Liver (tissue), 9 donors: ENCODE results near the gene AFF4. TPM values are rescaled to one million over a fixed set of nuclear protein-coding genes. Genes with fewer than 3 reads are reported as not detected.
A peak's percentile ranks its signal among the peaks of the same experiment; 100 is the strongest.

Experiments used
- DNase-seq: peaks from one replicate; pipeline ENCODE4 v3.0.0-alpha.2; 2017; ENCODE audit warnings: low spot score
- H3K27ac ChIP-seq, 2 donors: one replicate each; pipeline ENCODE4 v1.7.0; 2013; ENCODE audit warnings: inconsistent platforms in 2 of 2, low read length in 2 of 2, control low read depth in 1 of 2, low read depth in 1 of 2, mild to moderate bottlenecking in 1 of 2
- H3K27me3 ChIP-seq, 4 donors: one replicate each; pipeline versions ENCODE4 v1.6.1 to v1.7.0; 2013; ENCODE audit warnings: low read length in 3 of 4, inconsistent platforms in 1 of 4, mild to moderate bottlenecking in 1 of 4, moderate library complexity in 1 of 4; ENCODE audit not compliant: control insufficient read depth in 4 of 4, insufficient read depth in 4 of 4
- H3K36me3 ChIP-seq, 4 donors: one replicate each; pipeline versions ENCODE4 v1.6.1 to v1.7.0; 2013; ENCODE audit warnings: low read length in 3 of 4, mild to moderate bottlenecking in 3 of 4, low read depth in 1 of 4, moderate library complexity in 1 of 4; ENCODE audit not compliant: control insufficient read depth in 4 of 4, insufficient read depth in 3 of 4
- H3K4me1 ChIP-seq, 4 donors: one replicate each; pipeline versions ENCODE4 v1.6.1 to v1.7.0; 2013; ENCODE audit warnings: low read length in 3 of 4, mild to moderate bottlenecking in 3 of 4, moderate library complexity in 1 of 4; ENCODE audit not compliant: control insufficient read depth in 4 of 4, insufficient read depth in 4 of 4
- H3K4me3 ChIP-seq, 3 donors: one replicate each; pipeline versions ENCODE4 v1.6.1 to v1.7.0; 2013; ENCODE audit warnings: low read length in 3 of 3, control low read depth in 1 of 3, low read depth in 1 of 3, mild to moderate bottlenecking in 1 of 3
- H3K9ac ChIP-seq, 2 donors: one replicate each; pipeline ENCODE4 v1.7.0; 2013; ENCODE audit warnings: low read length in 2 of 2, mild to moderate bottlenecking in 2 of 2, moderate library complexity in 2 of 2, control low read depth in 1 of 2, low read depth in 1 of 2
- H3K9me3 ChIP-seq, 4 donors: one replicate each; pipeline versions ENCODE4 v1.6.1 to v1.7.0; 2013; ENCODE audit warnings: low read length in 3 of 4; ENCODE audit not compliant: control insufficient read depth in 4 of 4
- FOXA1 ChIP-seq: IDR thresholded peaks from 2 replicates; pipeline ENCODE4 v1.6.1; 2016; ENCODE audit warnings: antibody characterized with exemption
- FOXA2 ChIP-seq: IDR thresholded peaks from 2 replicates; pipeline ENCODE4 v1.6.1; 2016; ENCODE audit warnings: antibody characterized with exemption
- GABPA ChIP-seq, 2 donors: IDR thresholded peaks in 1 of 2; conservative IDR thresholded peaks in 1 of 2; 2 replicates each; pipeline ENCODE4 v1.6.1; 2016; ENCODE audit warnings: antibody characterized with exemption in 2 of 2, mild to moderate bottlenecking in 1 of 2, moderate library complexity in 1 of 2
- HNF4A ChIP-seq, 2 donors: conservative IDR thresholded peaks; 2 replicates each; pipeline ENCODE4 v1.6.1; 2016; ENCODE audit warnings: antibody characterized with exemption in 2 of 2, mild to moderate bottlenecking in 2 of 2
- HNF4G ChIP-seq: IDR thresholded peaks from 2 replicates; pipeline ENCODE4 v1.6.1; 2016; ENCODE audit warnings: antibody characterized with exemption
- JUND ChIP-seq, 2 donors: IDR thresholded peaks; 2 replicates each; pipeline ENCODE4 v1.6.1; 2016; ENCODE audit warnings: antibody characterized with exemption in 2 of 2
- RAD21 ChIP-seq, 2 donors: IDR thresholded peaks; 2 replicates each; pipeline ENCODE4 v1.6.1; 2016; ENCODE audit warnings: antibody characterized with exemption in 2 of 2, mild to moderate bottlenecking in 2 of 2
- RXRA ChIP-seq, 2 donors: IDR thresholded peaks; 2 replicates each; pipeline ENCODE4 v1.6.1; 2017 to 2018; ENCODE audit warnings: antibody characterized with exemption in 2 of 2, mild to moderate bottlenecking in 1 of 2
- SP1 ChIP-seq: IDR thresholded peaks from 2 replicates; pipeline ENCODE4 v1.6.1; 2018; ENCODE audit warnings: antibody characterized with exemption, mild to moderate bottlenecking
- TAF1 ChIP-seq: conservative IDR thresholded peaks from 2 replicates; pipeline ENCODE4 v1.6.1; 2016; ENCODE audit warnings: antibody characterized with exemption, mild to moderate bottlenecking
- YY1 ChIP-seq: IDR thresholded peaks from 2 replicates; pipeline ENCODE4 v1.6.1; 2016; ENCODE audit warnings: antibody characterized with exemption, mild to moderate bottlenecking
- WGBS: extraction: QIAGEN DNeasy Blood & Tissue Kit; methylation state at CpG from one replicate; pipeline ENCODE4 v1.1.7; 2013; 5-methylcytosine and 5-hydroxymethylcytosine counted together
- polyA plus RNA-seq, 2 donors: library from polyadenylated mRNA; stranded (reverse) in 1 of 2; unstranded in 1 of 2; fragments of 200-250 nt in 1 of 2; fragments of >200 nt in 1 of 2; fragmentation: Nextera tagmentation in 1 of 2; extraction: Ambion mirVana in 1 of 2; gene quantifications; one replicate each; pipeline versions ENCODE4 v1.2.1 to v1.2.3, GENCODE V29; 2013 to 2015
- total RNA-seq, 2 donors: library from RNA; depleted of rRNA; stranded (reverse); fragments of >200 nt; gene quantifications; one replicate each; pipeline ENCODE4 v1.2.3, GENCODE V29; 2014
- TF ChIP-seq, protein P1 (sequence below): fragments of 150-350 bp; IDR thresholded peaks from 2 replicates; pipeline ENCODE4 v1.5.1; 2017; ENCODE audit warnings: improper control_type of control experiment, low read depth, low read length; ENCODE audit not compliant: missing input control
- TF ChIP-seq, protein P2 (sequence below): IDR thresholded peaks from 2 replicates; pipeline ENCODE4 v1.6.1; 2016; ENCODE audit warnings: antibody characterized with exemption
- TF ChIP-seq, protein P3 (sequence below): IDR thresholded peaks from 2 replicates; pipeline ENCODE4 v1.6.1; 2016; ENCODE audit warnings: antibody characterized with exemption
- TF ChIP-seq, protein P4 (sequence below): IDR thresholded peaks from 2 replicates; pipeline ENCODE4 v1.6.1; 2016; ENCODE audit warnings: antibody characterized with exemption
- donor health status: healthy.
- donor health status: healthy.
- donor health status: healthy.
- donor health status: healthy.
- donor health status: healthy.

The AFF4 gene
- total and polyA plus RNA-seq, 4 donors = 5.5 to 19.1 (median 16.9) TPM

DNA sequence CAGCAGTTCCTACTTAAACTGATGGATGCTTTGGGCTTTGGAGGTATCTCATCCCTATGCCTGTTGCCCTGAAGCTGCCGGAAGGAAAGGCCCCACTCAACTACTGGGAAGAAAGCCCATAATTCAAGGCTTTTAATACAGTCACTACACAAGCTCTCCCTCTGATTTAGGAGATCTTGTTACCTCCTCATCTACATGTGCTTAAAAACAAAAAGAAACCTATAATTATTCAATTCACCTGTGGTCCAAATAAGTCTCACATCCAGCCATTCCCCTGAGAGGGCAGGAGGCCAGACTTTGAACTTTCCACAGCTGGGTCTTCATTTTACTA is 90.7 kb downstream of the AFF4 start:
- Histone ChIP-seq H3K9ac (peak overlapping the region; percentile 10 to 83), H3K4me3 (no peak overlapping the region), H3K4me1 (peaks cover 15 to 52% (median 34%) of the 10 kb centered on the region in 4 donors), H3K27ac (peak overlapping the region; percentile 87 to 97), H3K36me3 (peaks cover 4 to 23% (median 13%) of the 10 kb centered on the region in 4 donors), H3K9me3 (no peaks in the 10 kb centered on the region), H3K27me3 (no peaks in the 10 kb centered on the region)
- DNase-seq = no peak
- 85% methylated on average over 1 of the region's 1 CpG for WGBS
- TF ChIP-seq, protein P1, sequence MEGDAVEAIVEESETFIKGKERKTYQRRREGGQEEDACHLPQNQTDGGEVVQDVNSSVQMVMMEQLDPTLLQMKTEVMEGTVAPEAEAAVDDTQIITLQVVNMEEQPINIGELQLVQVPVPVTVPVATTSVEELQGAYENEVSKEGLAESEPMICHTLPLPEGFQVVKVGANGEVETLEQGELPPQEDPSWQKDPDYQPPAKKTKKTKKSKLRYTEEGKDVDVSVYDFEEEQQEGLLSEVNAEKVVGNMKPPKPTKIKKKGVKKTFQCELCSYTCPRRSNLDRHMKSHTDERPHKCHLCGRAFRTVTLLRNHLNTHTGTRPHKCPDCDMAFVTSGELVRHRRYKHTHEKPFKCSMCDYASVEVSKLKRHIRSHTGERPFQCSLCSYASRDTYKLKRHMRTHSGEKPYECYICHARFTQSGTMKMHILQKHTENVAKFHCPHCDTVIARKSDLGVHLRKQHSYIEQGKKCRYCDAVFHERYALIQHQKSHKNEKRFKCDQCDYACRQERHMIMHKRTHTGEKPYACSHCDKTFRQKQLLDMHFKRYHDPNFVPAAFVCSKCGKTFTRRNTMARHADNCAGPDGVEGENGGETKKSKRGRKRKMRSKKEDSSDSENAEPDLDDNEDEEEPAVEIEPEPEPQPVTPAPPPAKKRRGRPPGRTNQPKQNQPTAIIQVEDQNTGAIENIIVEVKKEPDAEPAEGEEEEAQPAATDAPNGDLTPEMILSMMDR = no peak

DNA sequence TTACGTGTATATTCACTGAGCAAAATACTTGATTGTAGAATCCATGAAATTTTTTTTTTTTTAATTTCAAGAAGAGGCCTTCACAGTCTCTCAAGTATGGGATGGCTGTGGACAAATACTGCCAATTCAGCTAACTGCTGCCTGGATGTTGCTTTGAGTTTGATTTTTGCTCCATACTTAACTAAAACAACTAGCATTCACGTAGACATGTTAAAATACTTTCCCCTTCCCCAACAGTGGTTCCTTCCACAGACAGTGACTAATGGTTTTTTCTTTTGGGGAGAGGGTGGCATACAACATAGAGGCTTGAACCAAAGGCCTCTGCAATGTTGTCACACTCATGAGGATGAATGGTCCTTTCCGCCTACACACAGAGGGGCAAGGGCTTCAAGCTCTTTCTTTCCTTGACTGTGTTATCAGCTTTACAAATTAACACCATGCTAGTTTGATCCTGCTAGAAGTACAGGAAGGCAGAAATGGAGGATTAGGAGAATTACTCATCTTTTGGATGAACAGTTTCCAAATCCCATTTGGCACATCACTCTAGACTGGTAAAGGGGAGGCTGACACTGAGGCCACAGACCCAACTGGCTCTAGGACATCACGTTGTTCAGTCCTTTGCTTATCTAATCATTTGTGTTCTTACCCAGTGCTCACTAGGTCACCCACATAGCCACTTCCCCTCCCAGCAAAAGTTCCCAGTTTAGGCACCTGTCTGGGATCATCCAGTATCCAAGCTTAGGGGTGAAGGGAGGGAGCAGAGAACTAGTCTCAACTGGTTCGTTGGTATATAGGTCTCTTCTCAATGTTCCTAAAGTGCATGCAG is 91.8 kb downstream of the AFF4 start:
- Histone ChIP-seq H3K9me3 (no peaks in the 10 kb centered on the region), H3K9ac (peak overlapping the region in 1 of 2 donors; percentile 83), H3K27ac (peak overlapping the region; percentile 87 to 97), H3K27me3 (no peaks in the 10 kb centered on the region), H3K4me1 (peaks cover 15 to 57% (median 35%) of the 10 kb centered on the region in 4 donors), H3K36me3 (peaks cover 4 to 23% (median 12%) of the 10 kb centered on the region in 4 donors), H3K4me3 (no peak overlapping the region)
- no peak for DNase-seq
- WGBS = 76% methylated on average over 5 of the region's 5 CpGs
- no peak for TF ChIP-seq GABPA (IDR thresholded peaks at IDR 0.05 in 1 of 2, conservative IDR thresholded peaks at IDR 0.05 in 1 of 2)
- no peak for TF ChIP-seq SP1
- TF ChIP-seq YY1 = peak; percentile 17
- peak in 1 of 2 donors; percentile 6 for TF ChIP-seq HNF4A (conservative IDR thresholded peaks at IDR 0.05)
- TF ChIP-seq, protein P1 = no peak
- TF ChIP-seq, protein P2, sequence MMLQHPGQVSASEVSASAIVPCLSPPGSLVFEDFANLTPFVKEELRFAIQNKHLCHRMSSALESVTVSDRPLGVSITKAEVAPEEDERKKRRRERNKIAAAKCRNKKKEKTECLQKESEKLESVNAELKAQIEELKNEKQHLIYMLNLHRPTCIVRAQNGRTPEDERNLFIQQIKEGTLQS = no peak
- peak; percentile 51 to 73 for TF ChIP-seq RXRA (IDR thresholded peaks at IDR 0.05)
- no peak for TF ChIP-seq RAD21 (IDR thresholded peaks at IDR 0.05)
- TF ChIP-seq, protein P3, sequence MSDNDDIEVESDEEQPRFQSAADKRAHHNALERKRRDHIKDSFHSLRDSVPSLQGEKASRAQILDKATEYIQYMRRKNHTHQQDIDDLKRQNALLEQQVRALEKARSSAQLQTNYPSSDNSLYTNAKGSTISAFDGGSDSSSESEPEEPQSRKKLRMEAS = no peak

DNA sequence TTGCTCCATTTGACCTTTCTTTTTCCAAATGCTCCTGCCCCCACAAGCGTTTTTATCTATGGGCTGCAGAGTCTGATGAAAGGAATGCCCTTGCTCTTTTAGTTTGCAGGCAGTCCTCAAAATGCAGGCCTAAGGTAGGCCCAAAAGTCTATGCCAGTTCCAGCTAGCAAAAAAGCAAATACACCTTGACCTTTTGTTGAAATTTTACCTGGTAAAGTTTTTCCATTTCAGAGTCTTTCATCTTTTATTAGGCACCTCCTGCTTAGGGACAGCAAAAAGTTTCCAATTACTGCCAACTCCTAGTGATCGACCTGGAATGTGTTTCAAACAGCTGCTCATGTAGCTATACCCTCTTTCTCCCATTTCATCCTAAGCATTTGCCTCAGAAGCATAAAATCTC is 92.6 kb downstream of the AFF4 start:
- Histone ChIP-seq H3K4me1 (peaks cover 15 to 55% (median 35%) of the 10 kb centered on the region in 4 donors), H3K9ac (peak overlapping the region in 1 of 2 donors; percentile 59), H3K36me3 (peaks cover 4 to 23% (median 11%) of the 10 kb centered on the region in 4 donors), H3K27ac (peak overlapping the region; percentile 87 to 97), H3K9me3 (no peaks in the 10 kb centered on the region), H3K27me3 (no peaks in the 10 kb centered on the region), H3K4me3 (no peak overlapping the region)
- WGBS = 44% methylated on average over 2 of the region's 2 CpGs
- no peak for DNase-seq
- TF ChIP-seq FOXA1 = no peak
- TF ChIP-seq HNF4A (conservative IDR thresholded peaks at IDR 0.05) = peak; percentile 72 to 73
- no peak for TF ChIP-seq FOXA2
- TF ChIP-seq GABPA (IDR thresholded peaks at IDR 0.05 in 1 of 2, conservative IDR thresholded peaks at IDR 0.05 in 1 of 2) = peak in 1 of 2 donors; percentile 28
- peak; percentile 45 for TF ChIP-seq TAF1
- peak; percentile 64 for TF ChIP-seq YY1
- TF ChIP-seq, protein P3 = peak; percentile 29
- peak; percentile 80 for TF ChIP-seq SP1
- TF ChIP-seq JUND (IDR thresholded peaks at IDR 0.05) = peak; percentile 40 to 57
- TF ChIP-seq, protein P1 = no peak
- TF ChIP-seq HNF4G = peak; percentile 54
- TF ChIP-seq, protein P4, sequence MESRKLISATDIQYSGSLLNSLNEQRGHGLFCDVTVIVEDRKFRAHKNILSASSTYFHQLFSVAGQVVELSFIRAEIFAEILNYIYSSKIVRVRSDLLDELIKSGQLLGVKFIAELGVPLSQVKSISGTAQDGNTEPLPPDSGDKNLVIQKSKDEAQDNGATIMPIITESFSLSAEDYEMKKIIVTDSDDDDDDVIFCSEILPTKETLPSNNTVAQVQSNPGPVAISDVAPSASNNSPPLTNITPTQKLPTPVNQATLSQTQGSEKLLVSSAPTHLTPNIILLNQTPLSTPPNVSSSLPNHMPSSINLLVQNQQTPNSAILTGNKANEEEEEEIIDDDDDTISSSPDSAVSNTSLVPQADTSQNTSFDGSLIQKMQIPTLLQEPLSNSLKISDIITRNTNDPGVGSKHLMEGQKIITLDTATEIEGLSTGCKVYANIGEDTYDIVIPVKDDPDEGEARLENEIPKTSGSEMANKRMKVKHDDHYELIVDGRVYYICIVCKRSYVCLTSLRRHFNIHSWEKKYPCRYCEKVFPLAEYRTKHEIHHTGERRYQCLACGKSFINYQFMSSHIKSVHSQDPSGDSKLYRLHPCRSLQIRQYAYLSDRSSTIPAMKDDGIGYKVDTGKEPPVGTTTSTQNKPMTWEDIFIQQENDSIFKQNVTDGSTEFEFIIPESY = peak; percentile 29
- TF ChIP-seq, protein P2 = no peak
- peak; percentile 76 to 86 for TF ChIP-seq RXRA (IDR thresholded peaks at IDR 0.05)
